Measurements from ENCODE around the gene CFL1.

CFL1 gene

DNA sequence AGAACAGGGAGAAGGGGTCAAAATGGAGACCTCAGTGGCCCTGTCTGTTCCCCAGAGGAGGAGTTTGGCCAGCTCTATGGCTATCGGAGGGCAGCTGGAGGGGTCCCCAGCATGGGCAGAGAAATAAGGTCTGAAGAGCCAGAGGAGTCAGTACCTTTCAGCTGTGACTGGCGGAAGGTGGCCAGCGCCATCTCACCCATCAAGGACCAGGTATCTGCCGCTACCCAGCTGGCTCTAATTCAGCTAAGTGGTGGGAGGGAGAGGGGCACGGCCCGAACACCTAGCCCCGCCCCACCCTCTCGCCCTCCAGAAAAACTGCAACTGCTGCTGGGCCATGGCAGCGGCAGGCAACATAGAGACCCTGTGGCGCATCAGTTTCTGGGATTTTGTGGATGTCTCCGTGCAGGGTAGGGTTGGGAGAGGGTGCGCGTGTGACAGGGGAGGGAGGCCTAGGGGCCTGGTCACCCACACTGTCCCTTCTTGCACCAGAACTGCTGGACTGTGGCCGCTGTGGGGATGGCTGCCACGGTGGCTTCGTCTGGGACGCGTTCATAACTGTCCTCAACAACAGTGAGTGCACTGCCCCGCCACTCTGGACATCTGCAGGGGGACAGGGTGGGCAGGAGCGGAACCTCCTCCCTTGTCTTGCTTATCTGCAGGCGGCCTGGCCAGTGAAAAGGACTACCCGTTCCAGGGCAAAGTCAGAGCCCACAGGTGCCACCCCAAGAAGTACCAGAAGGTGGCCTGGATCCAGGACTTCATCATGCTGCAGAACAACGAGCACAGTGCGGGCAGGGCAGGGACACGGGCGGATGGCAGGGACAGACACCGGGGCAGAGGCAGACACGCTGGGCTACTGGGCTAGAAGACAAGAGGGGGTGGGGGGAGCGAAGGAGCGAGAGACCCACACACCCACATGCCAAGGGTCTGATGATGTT is 24.4 kb upstream of the CFL1 start:
- TF ChIP-seq, protein P1, sequence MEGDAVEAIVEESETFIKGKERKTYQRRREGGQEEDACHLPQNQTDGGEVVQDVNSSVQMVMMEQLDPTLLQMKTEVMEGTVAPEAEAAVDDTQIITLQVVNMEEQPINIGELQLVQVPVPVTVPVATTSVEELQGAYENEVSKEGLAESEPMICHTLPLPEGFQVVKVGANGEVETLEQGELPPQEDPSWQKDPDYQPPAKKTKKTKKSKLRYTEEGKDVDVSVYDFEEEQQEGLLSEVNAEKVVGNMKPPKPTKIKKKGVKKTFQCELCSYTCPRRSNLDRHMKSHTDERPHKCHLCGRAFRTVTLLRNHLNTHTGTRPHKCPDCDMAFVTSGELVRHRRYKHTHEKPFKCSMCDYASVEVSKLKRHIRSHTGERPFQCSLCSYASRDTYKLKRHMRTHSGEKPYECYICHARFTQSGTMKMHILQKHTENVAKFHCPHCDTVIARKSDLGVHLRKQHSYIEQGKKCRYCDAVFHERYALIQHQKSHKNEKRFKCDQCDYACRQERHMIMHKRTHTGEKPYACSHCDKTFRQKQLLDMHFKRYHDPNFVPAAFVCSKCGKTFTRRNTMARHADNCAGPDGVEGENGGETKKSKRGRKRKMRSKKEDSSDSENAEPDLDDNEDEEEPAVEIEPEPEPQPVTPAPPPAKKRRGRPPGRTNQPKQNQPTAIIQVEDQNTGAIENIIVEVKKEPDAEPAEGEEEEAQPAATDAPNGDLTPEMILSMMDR (IDR thresholded peaks at IDR 0.05; ENCODE audit: low read depth, low read length, missing control alignments) = no peak
- no peak for DNase-seq (ENCODE audit: extremely low read depth, low read depth)
- H3K4me3 ChIP-seq (replicated peaks; ENCODE audit: low read depth, low read length) = no peak overlapping the region

- H3K4me3 ChIP-seq (replicated peaks; ENCODE audit: low read depth, low read length) = no peak overlapping the region
- no peak for DNase-seq (ENCODE audit: extremely low read depth, low read depth)
- TF ChIP-seq, protein P1 (IDR thresholded peaks at IDR 0.05; ENCODE audit: low read depth, low read length, missing control alignments) = no peak
These were observed 23.0 kb upstream of the CFL1 start for GRCh38 chr11:65880844-65881421.

- no peak overlapping the region for H3K4me3 ChIP-seq (replicated peaks; ENCODE audit: low read depth, low read length)
- TF ChIP-seq, protein P1 (IDR thresholded peaks at IDR 0.05; ENCODE audit: low read depth, low read length, missing control alignments) = no peak
- no peak for DNase-seq (ENCODE audit: extremely low read depth, low read depth)
These were observed 22.0 kb upstream of the CFL1 start for GRCh38 chr11:65880027-65880426.

- no peak within 1 kb of the TSS for H3K4me3 ChIP-seq (replicated peaks; ENCODE audit: low read depth, low read length)
- TF ChIP-seq, protein P1 (IDR thresholded peaks at IDR 0.05; ENCODE audit: low read depth, low read length, missing control alignments) = no peak
- DNase-seq (ENCODE audit: extremely low read depth, low read depth) = no peak
These were observed 21.6 kb upstream of the CFL1 start, which contains the start of gene CTSW for GRCh38 chr11:65879617-65880016. Gene CTSW (plus strand): TSS chr11:65879837. CDS start chr11:65879855, 18 bp downstream.

DNA sequence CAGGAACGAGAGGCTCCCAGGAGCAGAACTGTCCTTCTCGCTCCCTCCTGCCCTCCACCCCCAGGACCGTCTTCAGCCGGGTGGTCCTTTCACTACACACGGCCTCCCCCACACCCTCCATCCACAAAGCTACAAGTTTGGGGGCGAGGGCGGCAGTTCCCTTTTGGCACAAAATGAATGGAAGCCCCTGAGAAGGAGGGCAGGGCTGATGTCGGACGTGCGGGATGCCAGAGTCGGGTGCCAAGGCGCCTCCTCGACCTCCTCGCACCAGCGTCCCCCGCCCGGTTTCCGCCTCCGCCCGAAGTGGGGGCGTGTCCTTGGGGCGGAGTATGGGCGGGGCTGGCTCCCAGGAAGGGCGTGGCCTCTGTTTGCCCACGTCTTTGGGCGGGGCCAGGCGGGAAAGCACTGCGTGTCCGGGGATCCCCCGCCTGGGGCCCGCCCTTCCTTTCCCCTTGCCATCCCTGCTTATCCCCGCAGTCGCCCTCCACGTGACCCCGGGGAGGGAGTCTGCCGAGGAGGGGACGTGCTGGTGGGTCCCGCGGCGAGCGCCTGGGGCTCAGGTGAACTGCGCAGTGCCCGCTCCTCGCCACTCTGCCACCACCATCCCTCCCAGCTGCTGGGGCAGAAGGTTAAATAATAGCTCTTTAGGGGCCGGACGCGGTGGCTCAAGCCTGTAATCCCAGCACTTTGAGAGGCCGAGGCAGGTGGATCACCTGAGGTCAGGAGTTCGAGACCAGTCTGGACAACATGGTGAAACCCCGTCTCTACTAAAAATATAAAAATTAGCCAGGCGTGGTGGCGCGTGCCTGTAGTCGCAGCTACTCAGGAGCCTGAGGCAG is 15.6 kb upstream of the CFL1 start:
- TF ChIP-seq, protein P1 (IDR thresholded peaks at IDR 0.05; ENCODE audit: low read depth, low read length, missing control alignments) = no peak
- peak; percentile 68 for DNase-seq (ENCODE audit: extremely low read depth, low read depth)
- H3K4me3 ChIP-seq (replicated peaks; ENCODE audit: low read depth, low read length) = peak overlapping the region; percentile 62

GRCh38 chr11:65872586-65873317 is 14.8 kb upstream of the CFL1 start, which contains the start of gene EFEMP2:
Gene EFEMP2 (minus strand): TSS chr11:65872800. CDS start chr11:65872354, 446 bp downstream.
- TF ChIP-seq, protein P1 (IDR thresholded peaks at IDR 0.05; ENCODE audit: low read depth, low read length, missing control alignments) = no peak
- H3K4me3 ChIP-seq (replicated peaks; ENCODE audit: low read depth, low read length) = peak within 1 kb of the TSS; percentile 62
- no peak for DNase-seq (ENCODE audit: extremely low read depth, low read depth)
